Measurements from ENCODE around the gene EIF2S2. TPM values are rescaled to one million over a fixed set of nuclear protein-coding genes. Genes with fewer than 3 reads are reported as not detected.

The EIF2S2 gene
- total and polyA plus RNA-seq, 2 experiments from 2014 or later = 124 to 194 TPM

GRCh38 chr20:34104059-34104458 is 8.0 kb downstream of the EIF2S2 start:
- peaks cover 12% of the 10 kb centered on the region for H3K4me1 Mint-ChIP-seq
- Histone ChIP-seq H3F3A (replicated peaks; ENCODE audit: low read depth) (peaks cover 2% of the 10 kb centered on the region; the same call in 1 of the 2 replicates), H3K4me1 (ENCODE audit: insufficient read depth) (peaks cover 3% of the 10 kb centered on the region; the same call in 1 of the 2 replicates), H3K36me3 (ENCODE audit: insufficient read depth) (peaks cover 74% of the 10 kb centered on the region), H3K4me2 (no peak overlapping the region), H3K4me3 (no peak overlapping the region), H3K27ac (ENCODE audit: low read depth) (no peak overlapping the region), H3K79me2 (replicated peaks; ENCODE audit: insufficient read depth) (peaks cover 100% of the 10 kb centered on the region), H3K27me3 (ENCODE audit: insufficient read depth) (no peaks in the 10 kb centered on the region), H4K20me1 (replicated peaks; ENCODE audit: insufficient read depth) (peaks cover 87% of the 10 kb centered on the region), H2AFZ (no peak overlapping the region), H3K9me2 (ENCODE audit: insufficient read depth) (no peaks in the 10 kb centered on the region)
- no peaks in the 10 kb centered on the region for H3K27me3 Mint-ChIP-seq (ENCODE audit: insufficient read depth, low read depth, poor library complexity)
- no peak overlapping the region for H3K4me3 Mint-ChIP-seq
- H3K27ac Mint-ChIP-seq = no peak overlapping the region
- H3K36me3 Mint-ChIP-seq (ENCODE audit: low read depth) = peaks cover 96% of the 10 kb centered on the region
- DNase-seq (ENCODE audit: low spot score) (no peak), ATAC-seq (no peak)
- TF ChIP-seq EZH2 (IDR thresholded peaks at IDR 0.05; ENCODE audit: low read depth, unreplicated experiment) = no peak
- no peak for TF ChIP-seq JUNB (IDR thresholded peaks at IDR 0.05; ENCODE audit: unreplicated experiment)
- no peak for TF ChIP-seq ZNF114 (CRISPR knock-in tag; IDR thresholded peaks at IDR 0.05)
- no peak for TF ChIP-seq CREB1 (CRISPR knock-in tag; IDR thresholded peaks at IDR 0.05; ENCODE audit: low read depth)
- no peak for TF ChIP-seq CTCF (conservative IDR thresholded peaks at IDR 0.05; ENCODE audit: low read depth in 2 of 2)
- no peak for TF ChIP-seq EZH2phosphoT487 (IDR thresholded peaks at IDR 0.05; ENCODE audit: unreplicated experiment)
- TF ChIP-seq POLR2AphosphoS5 (IDR thresholded peaks at IDR 0.05; ENCODE audit: low read depth) = no peak
- TF ChIP-seq, protein P1, sequence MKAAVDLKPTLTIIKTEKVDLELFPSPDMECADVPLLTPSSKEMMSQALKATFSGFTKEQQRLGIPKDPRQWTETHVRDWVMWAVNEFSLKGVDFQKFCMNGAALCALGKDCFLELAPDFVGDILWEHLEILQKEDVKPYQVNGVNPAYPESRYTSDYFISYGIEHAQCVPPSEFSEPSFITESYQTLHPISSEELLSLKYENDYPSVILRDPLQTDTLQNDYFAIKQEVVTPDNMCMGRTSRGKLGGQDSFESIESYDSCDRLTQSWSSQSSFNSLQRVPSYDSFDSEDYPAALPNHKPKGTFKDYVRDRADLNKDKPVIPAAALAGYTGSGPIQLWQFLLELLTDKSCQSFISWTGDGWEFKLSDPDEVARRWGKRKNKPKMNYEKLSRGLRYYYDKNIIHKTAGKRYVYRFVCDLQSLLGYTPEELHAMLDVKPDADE (IDR thresholded peaks at IDR 0.05) = no peak
- no peak for TF ChIP-seq ZNF331 (CRISPR knock-in tag; IDR thresholded peaks at IDR 0.05; ENCODE audit: low read depth)
- no peaks in the 10 kb centered on the region for H3K9me3 Mint-ChIP-seq

- ATAC-seq (no peak), DNase-seq (ENCODE audit: low spot score) (no peak)
- peaks cover 3% of the 10 kb centered on the region for H3K4me1 Mint-ChIP-seq
- no peak for TF ChIP-seq POLR2AphosphoS5 (IDR thresholded peaks at IDR 0.05; ENCODE audit: low read depth)
- TF ChIP-seq ZNF114 (CRISPR knock-in tag; IDR thresholded peaks at IDR 0.05) = no peak
- no peak for TF ChIP-seq STAT1 (IDR thresholded peaks at IDR 0.05; ENCODE audit: unreplicated experiment)
- no peak for TF ChIP-seq EZH2phosphoT487 (IDR thresholded peaks at IDR 0.05; ENCODE audit: unreplicated experiment)
- Histone ChIP-seq H3K4me1 (ENCODE audit: insufficient read depth) (no peaks in the 10 kb centered on the region), H3K79me2 (replicated peaks; ENCODE audit: insufficient read depth) (peaks cover 100% of the 10 kb centered on the region), H3K4me3 (no peak overlapping the region), H4K20me1 (replicated peaks; ENCODE audit: insufficient read depth) (peaks cover 85% of the 10 kb centered on the region), H3K36me3 (ENCODE audit: insufficient read depth) (peaks cover 86% of the 10 kb centered on the region), H3F3A (replicated peaks; ENCODE audit: low read depth) (peaks cover 2% of the 10 kb centered on the region; the same call in 1 of the 2 replicates), H2AFZ (no peak overlapping the region), H3K27ac (ENCODE audit: low read depth) (no peak overlapping the region), H3K4me2 (no peak overlapping the region), H3K27me3 (ENCODE audit: insufficient read depth) (no peaks in the 10 kb centered on the region), H3K9me2 (ENCODE audit: insufficient read depth) (no peaks in the 10 kb centered on the region)
- H3K4me3 Mint-ChIP-seq = no peak overlapping the region
- H3K27me3 Mint-ChIP-seq (ENCODE audit: insufficient read depth, low read depth, poor library complexity) = no peaks in the 10 kb centered on the region
- H3K36me3 Mint-ChIP-seq (ENCODE audit: low read depth) = peaks cover 97% of the 10 kb centered on the region
- H3K9me3 Mint-ChIP-seq = no peaks in the 10 kb centered on the region
- H3K27ac Mint-ChIP-seq = no peak overlapping the region
Measured at GRCh38 chr20:34102342-34102741, 9.7 kb downstream of the EIF2S2 start.
